Lung microvascular endothelial cell (primary cell): ENCODE data around the gene RBMS1. TPM values are rescaled to one million over a fixed set of nuclear protein-coding genes. Genes with fewer than 3 reads are reported as not detected.

ENCODE experiments used
- DNase-seq, 2 donors: peaks; one replicate each; pipeline versions ENCODE4 v3.0.0 to v3.0.0-alpha.2; 2010; ENCODE audit warnings: low read depth in 2 of 2
- total RNA-seq: library from RNA; depleted of rRNA; stranded (reverse); fragments of >200 nt; gene quantifications from 2 replicates; pipeline ENCODE4 v1.2.1, GENCODE V29; 2014

Gene RBMS1
- total RNA-seq, 1 donor from 2014 or later: 74.2 TPM

DNA sequence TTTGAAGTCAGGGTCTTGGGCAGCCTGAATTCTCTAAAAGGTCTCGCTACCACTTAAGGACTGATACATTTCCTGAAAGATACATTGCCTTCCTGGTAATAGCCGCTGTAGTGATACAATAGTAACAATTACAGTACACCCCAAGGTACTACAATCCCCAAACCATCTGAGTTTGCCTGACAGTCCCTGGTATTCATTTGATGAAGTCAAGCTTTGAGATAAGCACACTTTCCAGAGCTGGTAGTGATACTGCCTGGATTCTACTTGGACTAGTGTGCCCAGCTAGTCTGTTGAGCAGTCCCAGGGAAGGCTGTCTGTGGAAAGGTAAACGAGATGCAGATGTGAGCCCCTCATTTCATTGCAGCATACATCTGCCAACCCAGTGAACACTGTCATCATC is 269.1 kb downstream of the RBMS1 start:
- DNase-seq: no peak

DNA sequence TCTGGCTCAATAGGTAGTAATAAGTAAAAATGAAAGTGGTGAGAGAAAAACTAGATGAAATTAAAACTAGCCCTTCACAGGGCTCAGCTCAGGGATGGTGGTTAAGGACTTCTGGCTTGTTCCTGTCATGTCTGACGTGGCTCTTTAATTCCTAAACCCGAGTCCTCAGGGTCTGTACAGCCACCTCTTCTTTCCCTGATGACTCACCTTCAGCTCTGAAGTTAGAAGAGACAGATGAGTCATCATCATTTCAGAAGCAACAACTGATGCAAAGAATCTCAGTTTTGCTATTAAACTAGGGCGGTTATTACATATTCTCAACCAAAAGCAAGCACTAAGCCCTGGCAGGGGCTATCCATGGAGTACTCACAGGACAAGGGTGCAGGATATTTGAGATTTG is 269.5 kb downstream of the RBMS1 start:
- peak; percentile 42 to 94 for DNase-seq

- no peak for DNase-seq
Observed at GRCh38 chr2:160223560-160223959, 270.0 kb downstream of the RBMS1 start.

DNA sequence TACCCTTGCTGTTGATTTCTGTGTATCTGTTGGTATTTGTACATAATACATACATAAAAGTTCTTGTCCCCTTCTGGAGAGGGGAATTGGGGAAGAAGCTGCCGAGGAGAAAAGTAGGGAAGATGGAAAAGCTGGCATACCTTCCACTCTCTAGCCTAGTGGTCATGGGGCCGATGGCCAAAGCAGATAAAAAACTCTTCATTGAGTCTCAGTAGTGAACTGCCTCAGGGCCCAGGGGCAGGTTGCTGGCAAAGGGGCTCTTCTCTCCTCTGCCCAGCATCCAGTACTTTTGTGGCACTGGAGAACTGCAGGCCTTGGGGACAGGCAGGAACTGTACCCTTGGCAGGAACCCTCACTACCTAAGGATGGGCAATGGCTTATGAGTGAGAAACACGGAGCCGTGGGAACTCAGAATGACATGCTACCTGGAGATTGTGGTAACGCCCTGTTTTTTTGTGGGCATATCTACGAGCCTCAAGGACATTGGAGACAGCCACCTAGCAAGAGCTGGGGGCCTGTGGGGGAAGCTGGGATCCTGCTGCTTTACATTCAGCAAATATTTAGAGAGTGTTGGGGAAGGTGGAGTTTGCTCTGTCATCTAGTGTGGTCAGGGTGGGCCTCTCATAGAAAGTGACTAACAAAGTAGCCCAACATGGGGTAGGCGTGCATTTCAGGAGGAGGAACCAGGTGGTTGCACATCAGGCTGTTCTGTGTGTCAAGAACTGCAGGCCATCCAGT is 270.9 kb downstream of the RBMS1 start:
- DNase-seq: no peak
